Measurements from ENCODE around the gene OGFOD2.
A peak's percentile ranks its signal among the peaks of the same experiment; 100 is the strongest.

The OGFOD2 gene

GRCh38 chr12:122974892-122975789 lies at the start of gene OGFOD2:
Gene OGFOD2, plus strand, starts transcription at chr12:122975244. Its CDS starts 8 bp downstream, at chr12:122975252.
- no peak for TF ChIP-seq CTCF (conservative IDR thresholded peaks at IDR 0.05)
- H3K27ac ChIP-seq = peak within 1 kb of the TSS; percentile 99

DNA sequence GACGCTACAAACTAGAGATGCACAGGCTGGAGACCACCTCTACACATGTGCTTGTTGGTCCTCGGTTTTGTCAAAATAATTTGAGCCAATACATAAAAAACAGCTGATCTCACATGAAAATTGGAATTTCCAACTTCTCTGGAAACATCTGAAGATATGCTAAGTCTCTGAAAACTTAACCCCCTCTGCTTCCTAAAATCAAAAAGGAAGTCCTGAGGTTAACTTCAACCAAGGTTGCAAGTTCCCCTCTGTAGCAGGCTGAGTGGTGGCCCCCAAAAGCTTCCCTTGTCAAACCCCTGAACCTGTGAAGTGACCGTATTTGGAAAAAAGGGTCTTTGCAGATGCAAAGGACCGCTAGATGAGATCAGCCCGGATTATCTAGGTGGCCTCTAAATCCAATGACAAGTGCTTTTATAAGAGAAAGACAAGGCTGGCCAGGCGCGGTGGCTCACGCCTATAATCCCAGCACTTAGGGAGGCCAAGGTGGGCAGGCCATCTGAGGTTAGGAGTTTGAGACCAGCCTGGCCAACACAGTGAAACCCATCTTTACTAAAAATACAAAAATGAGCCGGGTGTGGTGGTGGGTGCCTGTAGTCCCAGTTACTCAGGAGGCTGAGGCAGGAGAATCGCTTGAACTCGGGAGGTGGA lies 47.2 kb upstream of the OGFOD2 start:
- no peak for TF ChIP-seq CTCF (conservative IDR thresholded peaks at IDR 0.05)
- H3K27ac ChIP-seq = no peak overlapping the region

DNA sequence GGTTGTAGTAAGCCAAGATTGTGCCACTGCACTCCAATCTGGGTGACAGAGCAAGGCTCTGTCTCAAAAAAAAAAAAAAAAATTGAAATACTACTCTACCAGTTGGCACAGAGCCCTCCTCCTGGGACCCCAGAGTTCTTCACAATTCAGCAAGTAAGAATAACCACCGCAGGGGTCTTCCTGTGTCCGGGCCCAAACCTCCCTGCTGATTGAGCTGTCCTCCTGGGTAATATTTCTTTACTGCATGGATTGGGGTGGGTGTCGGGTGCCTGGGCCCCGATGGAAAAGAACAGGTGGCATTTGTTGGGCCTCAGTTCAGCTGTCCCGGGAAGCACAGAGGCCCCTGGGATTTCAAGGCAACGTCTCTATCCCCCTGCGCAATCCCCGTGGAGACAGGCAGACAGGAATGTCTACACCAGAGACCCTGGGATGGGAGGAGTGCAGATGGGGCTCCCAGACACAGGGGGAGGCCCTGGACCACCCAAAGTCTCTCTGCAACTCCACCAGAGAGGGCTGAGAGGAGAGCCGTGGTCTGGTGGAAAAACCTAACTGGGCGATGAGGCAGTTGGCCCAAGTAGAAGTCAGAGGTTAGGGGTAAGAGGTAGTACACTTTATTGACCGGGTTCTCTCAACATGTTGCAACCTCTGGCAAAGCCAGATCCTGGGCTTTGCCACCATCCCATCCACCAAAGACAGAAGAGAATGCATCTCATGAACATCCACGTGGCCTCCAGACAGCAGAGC lies 46.5 kb upstream of the OGFOD2 start:
- no peak for TF ChIP-seq CTCF (conservative IDR thresholded peaks at IDR 0.05)
- H3K27ac ChIP-seq = no peak overlapping the region

- H3K27ac ChIP-seq = no peak overlapping the region
- no peak for TF ChIP-seq CTCF (conservative IDR thresholded peaks at IDR 0.05)
These were observed 45.9 kb upstream of the OGFOD2 start for GRCh38 chr12:122929148-122929538.

DNA sequence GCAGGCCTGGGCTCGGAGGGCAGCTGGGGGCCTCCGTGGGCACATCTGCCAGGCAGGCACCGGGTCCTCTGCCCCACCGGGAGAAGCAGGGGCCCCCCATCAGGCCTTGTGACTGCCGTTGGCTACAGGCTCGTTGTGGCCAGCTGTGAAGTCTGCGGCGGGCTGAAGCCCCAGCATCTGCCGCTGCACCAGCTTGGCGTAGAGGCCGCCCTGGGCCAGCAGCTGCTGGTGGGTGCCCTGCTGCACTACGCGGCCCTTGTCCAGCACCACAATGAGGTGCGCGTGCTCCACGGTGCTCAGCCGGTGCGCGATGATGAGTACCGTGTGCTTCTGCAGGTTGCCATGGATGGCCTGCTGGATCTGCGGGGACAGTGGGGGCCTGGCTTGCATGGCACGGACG lies 45.2 kb upstream of the OGFOD2 start:
- TF ChIP-seq CTCF (conservative IDR thresholded peaks at IDR 0.05) = no peak
- H3K27ac ChIP-seq = no peak overlapping the region

DNA sequence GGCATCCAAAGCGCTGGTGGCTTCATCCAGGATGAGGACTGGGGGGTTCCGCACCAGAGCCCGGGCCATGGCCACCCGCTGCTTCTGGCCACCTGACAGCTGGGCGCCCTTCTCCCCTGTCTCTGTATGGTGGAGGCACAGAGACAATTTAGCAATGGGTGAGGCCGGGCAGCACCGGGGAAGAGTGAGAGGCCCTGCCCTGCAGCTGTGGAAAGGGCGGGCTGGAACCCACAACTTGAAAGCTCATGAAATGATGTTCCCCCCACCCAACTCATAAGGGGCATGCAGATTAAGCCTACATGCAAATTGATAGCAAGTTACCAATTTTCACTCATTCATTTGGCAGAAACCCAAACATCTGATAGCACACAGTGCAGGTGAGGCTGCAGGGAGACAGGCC lies 42.8 kb upstream of the OGFOD2 start:
- no peak for TF ChIP-seq CTCF (conservative IDR thresholded peaks at IDR 0.05)
- no peak overlapping the region for H3K27ac ChIP-seq

DNA sequence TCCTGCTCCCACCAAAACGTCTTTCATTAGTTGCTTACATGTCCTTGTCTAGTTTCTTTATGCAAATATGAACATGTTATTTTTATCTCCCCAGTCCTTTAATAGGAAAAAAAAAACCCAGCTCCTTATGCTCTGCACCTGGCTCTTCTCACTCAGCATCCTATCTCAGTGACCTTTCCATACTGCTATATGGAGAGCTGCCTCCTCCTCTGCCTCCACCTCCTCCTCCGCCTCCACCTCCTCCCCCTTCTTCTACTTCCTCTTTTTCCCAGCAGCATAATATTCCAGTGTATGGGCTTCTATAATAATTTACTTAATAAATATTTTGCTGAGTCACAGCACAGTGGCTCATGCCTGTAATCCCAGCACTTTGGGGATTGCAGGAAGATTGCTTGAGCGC lies 40.3 kb upstream of the OGFOD2 start:
- no peak for TF ChIP-seq CTCF (conservative IDR thresholded peaks at IDR 0.05)
- H3K27ac ChIP-seq = no peak overlapping the region
